Keratinocyte (primary cell): ENCODE measurements around the gene RCCD1. TPM values are rescaled to one million over a fixed set of nuclear protein-coding genes. Genes with fewer than 3 reads are reported as not detected.

Experiments used
- DNase-seq: peaks from one replicate; pipeline ENCODE4 v3.0.0-alpha.2; 2011; ENCODE audit warnings: low read depth, missing footprints, low spot score
- FAIRE-seq: peaks from 2 replicates; lab custom pipeline; 2011; peaks lifted over from hg19 to GRCh38; lab: Jason Lieb, UNC
- H2AFZ ChIP-seq: 2 replicates; pipeline ENCODE4 v1.6.0; 2012; ENCODE audit warnings: low read length, control low read depth, inconsistent platforms; ENCODE audit not compliant: control insufficient read depth
- H3K27ac ChIP-seq: 2 replicates; pipeline ENCODE4 v1.5.1; 2011; ENCODE audit warnings: low read length; ENCODE audit not compliant: control insufficient read depth, insufficient read depth
- H3K27me3 ChIP-seq: 3 replicates; pipeline ENCODE4 v1.6.0; 2011; ENCODE audit warnings: low read length; ENCODE audit not compliant: control insufficient read depth, insufficient read depth; ENCODE audit errors: extremely low read depth
- H3K36me3 ChIP-seq, 2 experiments: 2 replicates in 1 of 2; 3 replicates in 1 of 2; pipeline ENCODE4 v1.5.1; 2011; ENCODE audit warnings: low read length in 2 of 2, mild to moderate bottlenecking in 1 of 2; ENCODE audit not compliant: control insufficient read depth in 2 of 2, insufficient read depth in 2 of 2; ENCODE audit errors: extremely low read depth in 1 of 2
- H3K4me1 ChIP-seq: 3 replicates; pipeline ENCODE4 v1.5.1; 2011; ENCODE audit warnings: low read length; ENCODE audit not compliant: control insufficient read depth, insufficient read depth; ENCODE audit errors: extremely low read depth
- H3K4me2 ChIP-seq: 3 replicates; pipeline ENCODE4 v1.6.0; 2011; ENCODE audit warnings: low read depth, low read length; ENCODE audit not compliant: control insufficient read depth, insufficient read depth; ENCODE audit errors: extremely low read depth
- H3K4me3 ChIP-seq, 3 experiments: fragments of 200-600 bp in 1 of 3; sonication (generic) in 1 of 3; 2 replicates in 2 of 3; 3 replicates in 1 of 3; pipeline ENCODE4 v1.5.1; 2011 to 2016; ENCODE audit warnings: low read length in 3 of 3, mild to moderate bottlenecking in 3 of 3, control low read depth in 2 of 3, inconsistent platforms in 1 of 3, low read depth in 1 of 3, mixed read lengths in 1 of 3, mixed run types in 1 of 3, moderate library complexity in 1 of 3; ENCODE audit not compliant: control insufficient read depth in 2 of 3, insufficient read depth in 2 of 3; ENCODE audit errors: extremely low read depth in 1 of 3
- H3K79me2 ChIP-seq: 2 replicates; pipeline ENCODE4 v1.6.0; 2012; ENCODE audit warnings: low read length; ENCODE audit not compliant: control insufficient read depth, insufficient read depth
- H3K9ac ChIP-seq: 3 replicates; pipeline ENCODE4 v1.6.0; 2011; ENCODE audit warnings: low read length; ENCODE audit not compliant: control insufficient read depth, insufficient read depth; ENCODE audit errors: extremely low read depth
- H3K9me1 ChIP-seq: 3 replicates; pipeline ENCODE4 v1.6.0; 2011; ENCODE audit warnings: low read length; ENCODE audit not compliant: control insufficient read depth, insufficient read depth; ENCODE audit errors: extremely low read depth
- H3K9me3 ChIP-seq: 2 replicates; pipeline ENCODE4 v1.5.1; 2012; ENCODE audit warnings: low read depth, low read length; ENCODE audit not compliant: control insufficient read depth
- H4K20me1 ChIP-seq: 3 replicates; pipeline ENCODE4 v1.6.0; 2011; ENCODE audit warnings: low read length; ENCODE audit not compliant: control insufficient read depth, insufficient read depth; ENCODE audit errors: extremely low read depth
- EZH2 ChIP-seq: IDR thresholded peaks from one replicate; pipeline ENCODE4 v1.6.1; 2012; ENCODE audit warnings: inconsistent platforms, mild to moderate bottlenecking, low read length, moderate library complexity
- dilution Hi-C: fragments of 300-500 bp; cut with MboI; formaldehyde crosslinking; loops from one replicate; pipeline ENCODE4 v1.7.0; 2020; ENCODE audit warnings: low sequenced_read_pairs; ENCODE audit not compliant: extremely low pct_ligation_motif_present
- polyA plus RNA-seq, 5 experiments: library from polyadenylated mRNA; depleted of rRNA in 3 of 5; stranded (reverse) in 3 of 5; stranded (forward) in 1 of 5; unstranded in 1 of 5; fragments of >200 nt; gene quantifications; 1 replicate in 1 of 5; 2 replicates in 3 of 5; 3 replicates in 1 of 5; pipeline versions ENCODE4 v1.2.1 to v1.2.3, GENCODE V29; 2011 to 2012; ENCODE audit warnings: missing spikeins in 2 of 5, low read depth in 1 of 5, low replicate concordance in 1 of 5
- TF ChIP-seq, protein P1 (sequence below), 3 experiments: IDR thresholded peaks in 1 of 3; conservative IDR thresholded peaks in 1 of 3; optimal IDR thresholded peaks in 1 of 3; 2 replicates in 2 of 3; 3 replicates in 1 of 3; pipeline versions ENCODE3 to v1.5.1; 2011; ENCODE audit warnings: low read length in 3 of 3, mild to moderate bottlenecking in 3 of 3, moderate library complexity in 2 of 3, control low read depth in 1 of 3, inconsistent platforms in 1 of 3; ENCODE audit not compliant: insufficient read depth in 2 of 3; ENCODE audit errors: extremely low read depth in 1 of 3

The RCCD1 gene
- polyA plus RNA-seq, 1 donor (not counting 4 experiments of a cell fraction or from before 2014, with no cell fraction given) = 7.8 TPM

DNA sequence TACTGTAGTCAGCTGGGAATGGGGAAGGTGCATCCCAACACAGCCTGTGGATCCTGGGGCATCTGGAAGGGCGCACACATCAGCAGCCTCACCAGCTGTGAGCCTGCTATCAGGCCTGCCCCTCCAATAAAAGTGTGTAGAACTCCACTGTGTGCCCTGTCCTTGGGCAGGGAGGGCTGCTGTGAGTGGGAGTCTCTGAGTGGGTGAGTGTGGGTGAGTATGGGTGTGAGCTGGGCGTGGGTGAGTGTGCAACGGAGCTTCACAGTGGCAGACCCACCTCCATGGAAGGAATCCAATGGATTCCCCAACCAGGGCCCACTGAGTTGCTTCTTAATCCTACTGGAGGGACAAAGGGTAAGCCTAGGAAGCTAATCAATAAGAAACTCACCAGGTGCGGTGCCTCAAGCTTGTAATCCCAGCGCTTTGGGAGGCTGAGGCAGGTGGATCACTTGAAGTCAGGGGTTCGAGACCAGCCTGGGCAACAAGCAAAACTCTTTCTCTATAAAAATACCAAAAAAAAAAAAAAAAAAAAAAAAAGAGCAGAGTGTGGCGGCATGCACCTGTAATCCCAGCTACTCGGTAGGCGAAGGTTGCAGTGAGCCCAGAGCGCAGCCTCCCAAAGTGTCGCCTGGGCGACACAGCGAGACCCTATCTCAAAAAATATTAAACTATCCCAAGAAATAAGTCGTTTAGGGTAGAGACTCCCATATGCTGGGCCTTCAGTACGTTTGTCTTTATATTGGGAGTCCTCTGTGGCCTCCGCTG lies 555 bp upstream of the RCCD1 start:
- DNase-seq (no peak), FAIRE-seq (no peak)
- peak overlapping the region; percentile 87 for H3K4me2 ChIP-seq
- TF ChIP-seq, protein P1, sequence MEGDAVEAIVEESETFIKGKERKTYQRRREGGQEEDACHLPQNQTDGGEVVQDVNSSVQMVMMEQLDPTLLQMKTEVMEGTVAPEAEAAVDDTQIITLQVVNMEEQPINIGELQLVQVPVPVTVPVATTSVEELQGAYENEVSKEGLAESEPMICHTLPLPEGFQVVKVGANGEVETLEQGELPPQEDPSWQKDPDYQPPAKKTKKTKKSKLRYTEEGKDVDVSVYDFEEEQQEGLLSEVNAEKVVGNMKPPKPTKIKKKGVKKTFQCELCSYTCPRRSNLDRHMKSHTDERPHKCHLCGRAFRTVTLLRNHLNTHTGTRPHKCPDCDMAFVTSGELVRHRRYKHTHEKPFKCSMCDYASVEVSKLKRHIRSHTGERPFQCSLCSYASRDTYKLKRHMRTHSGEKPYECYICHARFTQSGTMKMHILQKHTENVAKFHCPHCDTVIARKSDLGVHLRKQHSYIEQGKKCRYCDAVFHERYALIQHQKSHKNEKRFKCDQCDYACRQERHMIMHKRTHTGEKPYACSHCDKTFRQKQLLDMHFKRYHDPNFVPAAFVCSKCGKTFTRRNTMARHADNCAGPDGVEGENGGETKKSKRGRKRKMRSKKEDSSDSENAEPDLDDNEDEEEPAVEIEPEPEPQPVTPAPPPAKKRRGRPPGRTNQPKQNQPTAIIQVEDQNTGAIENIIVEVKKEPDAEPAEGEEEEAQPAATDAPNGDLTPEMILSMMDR (optimal IDR thresholded peaks at IDR 0.05 in 1 of 3, IDR thresholded peaks at IDR 0.05 in 1 of 3, conservative IDR thresholded peaks at IDR 0.05 in 1 of 3; ENCODE audit: extremely low read depth in 1 of 3, insufficient read depth in 2 of 3, low read length in 3 of 3) = no peak
- TF ChIP-seq EZH2 = no peak
- no peak overlapping the region for H2AFZ ChIP-seq
- H3K9me3 ChIP-seq = no peaks in the 10 kb centered on the region
- H3K4me1 ChIP-seq = peaks cover 20% of the 10 kb centered on the region
- H3K79me2 ChIP-seq = no peaks in the 10 kb centered on the region
- peak overlapping the region in 1 of 3 experiments; percentile 77 for H3K4me3 ChIP-seq
- dilution Hi-C loops = no loop called here
- H3K9ac ChIP-seq = no peak overlapping the region
- no peaks in the 10 kb centered on the region for H3K9me1 ChIP-seq
- H3K36me3 ChIP-seq = peaks cover 18 to 27% of the 10 kb centered on the region in 2 experiments
- H3K27ac ChIP-seq = no peak overlapping the region
- no peaks in the 10 kb centered on the region for H4K20me1 ChIP-seq
- no peaks in the 10 kb centered on the region for H3K27me3 ChIP-seq

DNA sequence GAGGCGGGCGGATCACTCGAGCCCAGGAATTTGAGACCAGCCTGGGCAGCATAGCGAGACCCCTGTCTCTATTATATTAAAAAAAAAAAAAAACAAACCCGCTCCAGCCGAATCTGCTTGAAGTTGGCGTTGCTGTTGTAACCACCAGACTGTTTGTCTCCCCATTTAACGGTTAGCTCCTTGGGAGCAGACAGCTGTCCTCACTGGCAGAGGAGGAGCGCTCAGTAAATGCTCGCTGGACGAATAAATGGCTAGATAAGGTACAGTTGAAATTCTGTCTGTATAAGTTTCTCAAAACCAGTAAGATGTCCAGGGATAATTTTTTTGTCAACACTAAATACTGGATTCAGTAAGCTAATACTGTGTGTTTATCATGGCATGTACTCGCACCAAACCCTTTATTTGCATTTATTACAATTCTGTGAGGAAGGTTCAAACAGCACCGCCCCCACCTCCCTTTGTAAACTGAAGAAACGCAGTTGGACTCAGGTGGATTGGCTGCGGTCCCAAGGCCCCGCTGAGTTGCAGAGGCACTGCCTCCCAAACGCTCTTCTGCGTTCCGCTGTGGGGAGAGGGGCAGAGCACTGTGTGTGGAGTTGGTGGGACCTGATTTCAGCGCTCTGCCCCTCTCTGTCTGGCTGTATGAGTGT lies 1.1 kb downstream of the RCCD1 start:
- DNase-seq (no peak), FAIRE-seq (no peak)
- Histone ChIP-seq H2AFZ (no peak overlapping the region), H3K4me1 (peaks cover 16% of the 10 kb centered on the region), H3K79me2 (no peaks in the 10 kb centered on the region), H4K20me1 (no peaks in the 10 kb centered on the region), H3K9me3 (no peaks in the 10 kb centered on the region), H3K27ac (peak overlapping the region; percentile 94), H3K4me3 (peak overlapping the region; percentile 61 to 80 (median 77)), H3K9me1 (no peaks in the 10 kb centered on the region), H3K36me3 (peaks cover 16 to 22% of the 10 kb centered on the region in 2 experiments), H3K9ac (peak overlapping the region; percentile 95), H3K4me2 (peak overlapping the region; percentile 87), H3K27me3 (no peaks in the 10 kb centered on the region)
- TF ChIP-seq EZH2 = no peak
- dilution Hi-C loops = no loop called here
